RWPE2 (cell line): ENCODE data around the gene KLHDC9.

Experiments
- ATAC-seq: fragments of 200-7000 bp; cut with Tn5 transposase; 3 replicates; pipeline ENCODE4 v1.9.1; 2021; ENCODE audit warnings: low read depth
- DNase-seq: peaks from one replicate; pipeline ENCODE4 v3.0.0-alpha.2; 2020; ENCODE audit warnings: low spot score
- H3K27ac ChIP-seq: fragments of 450-650 bp; 2 replicates; pipeline ENCODE4 v1.5.1; 2017; ENCODE audit warnings: mild to moderate bottlenecking; ENCODE audit not compliant: poor library complexity, severe bottlenecking
- H3K27me3 ChIP-seq: fragments of 250-450 bp; sonication (Bioruptor Pico); 2 replicates; pipeline ENCODE4 v1.5.1; 2021; ENCODE audit warnings: mild to moderate bottlenecking, moderate library complexity; ENCODE audit not compliant: insufficient read depth, poor library complexity, severe bottlenecking
- H3K36me3 ChIP-seq: fragments of 250-450 bp; sonication (Bioruptor Pico); 2 replicates; pipeline ENCODE4 v1.5.1; 2020; ENCODE audit warnings: low read depth, mild to moderate bottlenecking, moderate library complexity
- H3K4me1 ChIP-seq: fragments of 250-450 bp; sonication (Bioruptor Pico); 2 replicates; pipeline ENCODE4 v1.5.1; 2021; ENCODE audit warnings: mild to moderate bottlenecking, moderate library complexity; ENCODE audit not compliant: insufficient read depth, poor library complexity, severe bottlenecking
- H3K4me3 ChIP-seq: fragments of 250-450 bp; sonication (Bioruptor Pico); 2 replicates; pipeline ENCODE4 v1.5.1; 2021; ENCODE audit warnings: mild to moderate bottlenecking, moderate library complexity; ENCODE audit not compliant: severe bottlenecking
- H3K9me3 ChIP-seq: fragments of 250-450 bp; sonication (Bioruptor Pico); 2 replicates; pipeline ENCODE4 v1.5.1; 2021; ENCODE audit warnings: mild to moderate bottlenecking, moderate library complexity; ENCODE audit not compliant: severe bottlenecking
- CTCF ChIP-seq: fragments of 450-650 bp; IDR thresholded peaks from one replicate; pipeline ENCODE4 v1.5.1; 2017; ENCODE audit warnings: mild to moderate bottlenecking, moderate library complexity; ENCODE audit not compliant: poor library complexity, severe bottlenecking

KLHDC9 gene

DNA sequence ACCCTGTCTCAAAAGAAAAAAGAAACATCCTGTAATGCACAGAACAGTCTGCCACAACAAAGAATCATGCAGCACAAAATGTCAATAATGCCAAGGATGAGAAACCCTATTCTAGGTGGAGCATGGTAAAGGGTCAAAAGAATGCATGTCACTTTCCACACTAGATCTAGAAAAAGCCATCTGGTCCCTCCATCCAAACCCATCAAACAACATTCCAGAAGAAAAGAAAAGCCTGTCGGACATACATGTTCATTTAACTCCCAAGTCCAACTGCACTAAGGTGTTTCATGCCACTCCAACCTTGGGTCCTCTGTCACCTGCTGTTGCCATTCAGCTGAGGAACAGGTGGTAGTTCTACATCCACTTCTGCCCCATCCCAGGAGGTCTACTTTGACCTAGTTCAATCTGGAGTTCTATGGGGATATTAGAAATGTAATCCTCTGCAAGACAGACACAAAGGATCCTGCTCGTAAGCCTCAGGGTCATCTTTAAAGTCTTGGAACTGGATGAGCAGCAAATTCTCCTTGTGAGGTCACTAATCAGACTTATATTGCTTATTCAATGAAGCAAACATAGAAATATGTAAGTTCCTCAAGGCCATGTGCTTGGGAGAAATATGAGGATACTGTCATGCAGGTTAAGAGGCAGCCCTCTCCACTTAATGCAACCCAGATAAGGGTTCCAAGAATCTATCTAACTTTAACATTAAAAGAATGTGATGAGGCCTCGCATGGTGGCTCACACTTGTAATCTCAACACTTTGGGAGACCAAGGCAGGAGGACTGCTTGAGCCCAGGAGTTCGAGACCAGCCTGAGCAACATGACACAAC is 30.6 kb downstream of the KLHDC9 start:
- DNase-seq (no peak), ATAC-seq (no peak)
- Histone ChIP-seq H3K9me3 (no peaks in the 10 kb centered on the region), H3K36me3 (peaks cover 66% of the 10 kb centered on the region), H3K27ac (no peak overlapping the region), H3K4me1 (peaks cover 3% of the 10 kb centered on the region), H3K4me3 (no peak overlapping the region), H3K27me3 (no peaks in the 10 kb centered on the region)
- no peak for TF ChIP-seq CTCF

- no peaks in the 10 kb centered on the region for H3K27me3 ChIP-seq
- peaks cover 7% of the 10 kb centered on the region for H3K4me1 ChIP-seq
- ATAC-seq (no peak), DNase-seq (no peak)
- H3K27ac ChIP-seq = no peak overlapping the region
- H3K36me3 ChIP-seq = peaks cover 54% of the 10 kb centered on the region
- no peaks in the 10 kb centered on the region for H3K9me3 ChIP-seq
- TF ChIP-seq CTCF = no peak
- no peak overlapping the region for H3K4me3 ChIP-seq
These were observed 32.1 kb downstream of the KLHDC9 start for GRCh38 chr1:161130266-161130665.

DNA sequence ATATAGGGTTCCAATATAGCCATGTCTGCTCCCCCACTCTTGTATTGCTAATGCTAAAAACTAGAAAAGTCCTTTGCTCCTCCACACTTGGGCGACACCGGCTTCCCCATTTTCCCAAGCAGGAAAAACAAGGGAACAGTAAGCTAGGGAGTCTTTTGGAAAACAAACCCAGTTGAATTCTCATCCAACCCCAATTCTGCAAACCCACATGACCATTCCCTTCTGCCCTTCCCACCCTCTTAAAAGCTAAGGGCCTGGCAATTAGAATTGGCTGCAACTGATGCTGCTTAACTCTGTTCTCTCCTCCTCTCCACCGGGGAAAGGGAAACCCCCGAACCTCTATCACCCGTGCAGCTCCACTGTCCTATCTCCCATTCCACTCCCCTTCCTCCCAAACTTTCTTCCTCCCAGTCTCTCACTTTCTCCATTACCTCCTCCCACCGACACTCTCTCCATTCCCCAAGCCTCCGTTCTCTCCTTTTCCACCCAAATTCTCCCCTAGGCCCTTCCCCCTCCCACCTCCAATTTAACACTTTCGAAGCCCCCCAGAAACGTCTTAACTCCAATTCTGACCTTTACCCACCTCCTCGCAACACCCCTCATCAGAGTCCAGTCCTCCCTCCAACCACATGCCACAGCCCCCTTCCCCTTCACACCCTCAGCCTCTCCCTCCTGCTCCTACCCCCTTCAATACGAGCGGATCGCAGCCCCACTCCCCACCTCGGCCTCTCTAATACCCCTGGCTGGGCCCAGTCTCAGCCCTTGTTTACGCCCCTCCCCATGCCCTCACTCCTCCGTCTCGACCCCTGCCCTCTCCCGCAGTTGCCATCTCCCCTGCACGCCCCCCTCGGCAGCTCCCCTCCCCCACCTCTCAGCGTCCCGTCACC is 33.6 kb downstream of the KLHDC9 start:
- H3K36me3 ChIP-seq = peaks cover 41% of the 10 kb centered on the region
- peak; percentile 2; the same call in 1 of the 3 replicates for ATAC-seq
- H3K4me1 ChIP-seq = peaks cover 7% of the 10 kb centered on the region
- no peaks in the 10 kb centered on the region for H3K9me3 ChIP-seq
- no peak for TF ChIP-seq CTCF
- H3K27ac ChIP-seq = peak overlapping the region; percentile 88
- H3K4me3 ChIP-seq = peak overlapping the region; percentile 56
- no peak for DNase-seq
- no peaks in the 10 kb centered on the region for H3K27me3 ChIP-seq

- peak; percentile 35 for TF ChIP-seq CTCF
- peak; percentile 90 for ATAC-seq
- peak within 1 kb of the TSS; percentile 88 for H3K27ac ChIP-seq
- H3K9me3 ChIP-seq = no peaks in the 10 kb centered on the region
- no peaks in the 10 kb centered on the region for H3K27me3 ChIP-seq
- peak; percentile 94 for DNase-seq
- H3K36me3 ChIP-seq = peaks cover 33% of the 10 kb centered on the region
- peak within 1 kb of the TSS; percentile 56 for H3K4me3 ChIP-seq
- H3K4me1 ChIP-seq = peaks cover 7% of the 10 kb centered on the region
These were observed 34.5 kb downstream of the KLHDC9 start, which contains the start of gene DEDD for GRCh38 chr1:161132410-161133219. DEDD (minus strand) TSS chr1:161132667; CDS start chr1:161124462, 8,205 bp downstream.
